Tongue (tissue), 2 donors: ENCODE data around the gene TSPO. TPM values are rescaled to one million over a fixed set of nuclear protein-coding genes. Genes with fewer than 3 reads are reported as not detected.

Experiments
- DNase-seq: peaks from one replicate; pipeline ENCODE4 v3.0.0-alpha.2; 2015
- total RNA-seq: library from RNA; depleted of rRNA; stranded (reverse); fragments of >200 nt; gene quantifications from one replicate; pipeline ENCODE4 v1.2.3, GENCODE V29; 2014

TSPO gene
- total RNA-seq, 1 donor from 2014 or later = 179 TPM

DNA sequence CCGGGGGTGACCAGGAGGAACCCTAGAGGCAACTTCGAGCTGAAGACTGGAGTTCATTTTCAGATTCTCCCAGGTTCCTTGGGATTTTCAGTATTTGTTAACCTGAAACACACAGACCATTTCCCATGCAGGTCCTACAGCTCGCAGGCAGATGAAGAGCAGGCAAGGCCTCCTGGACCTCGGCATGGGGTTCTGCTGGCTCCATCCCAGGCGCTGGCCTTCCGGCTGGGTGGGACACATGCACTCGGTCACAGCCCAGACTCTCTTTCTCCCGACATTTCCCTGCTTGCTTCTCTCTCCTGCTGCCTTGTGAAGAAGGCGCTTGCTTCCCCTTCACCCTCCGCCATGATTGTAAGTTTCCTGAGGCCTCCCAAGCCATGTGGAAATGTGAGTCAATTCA lies 51.0 kb downstream of the TSPO start:
- no peak for DNase-seq

- DNase-seq = no peak
Measured at GRCh38 chr22:43202756-43203410, 51.5 kb downstream of the TSPO start.

DNA sequence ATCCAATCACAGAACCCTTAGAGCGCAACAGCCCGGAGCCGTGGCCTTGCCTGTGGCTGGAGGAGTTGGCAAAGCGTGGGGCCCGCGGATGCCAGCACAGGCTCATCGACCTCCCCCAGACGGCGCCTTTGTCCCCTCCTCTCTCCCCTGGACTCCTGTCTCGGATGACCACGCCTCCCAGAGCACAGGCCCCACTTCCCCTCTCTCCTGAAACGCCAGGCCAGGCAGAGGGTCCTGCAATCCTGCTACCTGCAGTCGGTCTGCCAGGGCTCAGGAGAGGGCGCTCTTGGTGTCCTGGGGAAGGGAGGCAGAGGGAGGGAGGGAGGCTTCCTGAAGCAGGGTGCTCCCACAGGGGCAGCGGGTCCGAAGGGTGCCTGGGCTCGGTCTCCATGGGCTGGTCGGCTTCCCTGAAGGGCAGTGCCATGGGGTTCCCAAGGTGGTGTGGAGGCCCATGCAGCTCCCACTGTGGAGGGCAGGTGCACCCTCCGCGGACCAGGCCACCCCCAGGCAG lies 52.2 kb downstream of the TSPO start:
- no peak for DNase-seq

DNA sequence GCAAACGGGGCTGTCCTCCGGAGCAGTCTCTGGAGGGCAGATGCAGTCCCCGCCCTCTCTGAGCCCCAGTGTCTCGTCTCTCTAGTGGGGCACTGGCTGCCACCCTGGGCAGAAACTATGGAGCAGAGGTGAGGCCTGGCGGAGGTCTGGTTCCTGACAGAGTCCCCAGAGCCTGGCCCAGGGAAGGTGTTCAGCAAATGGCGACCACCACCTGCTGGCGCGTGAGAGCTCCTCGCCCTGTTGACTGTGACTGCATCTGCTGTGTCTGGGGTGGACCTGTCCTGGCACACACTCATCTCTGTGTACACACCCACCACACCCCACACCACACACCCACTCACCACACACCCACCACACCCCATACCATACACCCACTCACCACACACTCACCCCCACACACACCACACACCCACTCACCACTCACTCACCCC lies 53.9 kb downstream of the TSPO start:
- DNase-seq = no peak

DNA sequence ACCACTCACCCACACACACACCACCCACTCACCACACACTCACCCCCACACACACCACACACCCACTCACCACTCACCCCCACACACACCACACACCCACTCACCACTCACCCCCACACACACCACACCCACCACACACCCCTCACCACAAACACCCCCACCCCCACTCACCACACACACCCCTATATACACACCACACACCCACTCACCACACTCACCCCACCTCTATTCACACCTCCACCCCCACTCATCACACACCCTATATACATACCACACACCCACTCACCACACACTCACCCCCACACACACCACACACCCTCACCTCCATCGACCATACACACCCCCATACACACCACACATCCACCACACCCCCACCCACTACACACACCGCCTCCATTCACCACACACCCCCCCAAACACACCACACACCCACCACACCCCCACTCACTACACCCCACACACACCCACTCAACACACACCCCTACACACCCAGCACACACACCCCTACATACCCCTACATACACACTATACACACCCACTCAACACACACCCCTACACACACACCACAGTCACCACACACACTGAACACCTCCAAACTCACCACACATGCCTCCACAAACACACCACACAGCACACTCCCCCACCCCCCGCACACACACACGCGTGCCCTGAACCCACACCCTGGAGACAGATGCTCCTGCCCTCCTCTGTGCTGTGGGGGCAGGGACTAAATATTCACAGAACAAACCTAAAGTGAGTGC lies 54.6 kb downstream of the TSPO start:
- DNase-seq = no peak

GRCh38 chr22:43206509-43207161 lies 55.3 kb downstream of the TSPO start:
- DNase-seq = no peak

GRCh38 chr22:43207386-43207785 lies 56.0 kb downstream of the TSPO start:
- DNase-seq = no peak

GRCh38 chr22:43207849-43208702 lies 56.7 kb downstream of the TSPO start:
- no peak for DNase-seq

GRCh38 chr22:43208703-43209522 lies 57.6 kb downstream of the TSPO start:
- no peak for DNase-seq

GRCh38 chr22:43209523-43209890 lies 58.1 kb downstream of the TSPO start:
- DNase-seq = no peak

GRCh38 chr22:43209971-43210370 lies 58.6 kb downstream of the TSPO start:
- DNase-seq = no peak

DNA sequence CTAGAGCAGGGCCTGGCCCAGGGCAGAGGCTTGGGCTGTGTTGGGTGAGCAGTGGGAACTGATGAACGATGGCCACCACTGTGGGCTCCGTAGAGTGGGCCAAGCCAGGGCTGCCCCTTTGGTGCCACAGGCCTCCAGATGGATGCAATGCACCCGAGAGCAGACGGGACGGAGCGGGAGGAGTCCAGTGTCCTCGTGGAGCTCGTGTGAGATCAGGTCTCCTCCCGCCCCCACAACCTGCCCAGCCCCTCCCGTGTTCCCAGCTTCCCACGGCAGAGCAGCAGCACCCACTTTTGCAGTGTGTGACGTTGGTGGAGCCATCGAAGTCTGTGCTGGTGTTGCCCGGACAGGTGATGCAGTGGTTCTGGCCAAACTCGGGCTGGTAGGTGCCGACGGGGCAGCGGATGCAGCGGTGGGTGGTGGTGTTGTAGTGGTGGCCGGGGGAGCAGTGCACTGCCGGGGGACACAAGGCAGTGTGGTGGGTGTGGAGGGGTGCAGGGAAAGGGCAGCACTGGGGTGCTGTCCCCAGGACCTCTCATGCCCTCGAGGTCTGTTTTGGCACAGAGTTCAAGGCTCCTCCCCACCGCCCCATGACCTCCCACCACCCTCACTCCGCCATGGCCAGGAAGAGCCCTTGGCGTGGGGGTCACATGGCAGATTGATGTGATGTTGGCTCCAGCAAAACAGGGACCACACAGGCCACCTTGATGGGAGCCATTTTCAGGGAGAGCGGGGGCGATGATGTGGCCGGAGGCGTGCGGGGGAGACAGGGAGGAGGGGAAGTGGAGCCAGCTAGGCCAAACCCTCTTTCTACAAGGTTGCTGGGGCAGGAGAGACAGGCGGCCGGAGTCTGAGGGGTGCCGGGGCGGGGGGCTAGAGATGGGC lies 59.5 kb downstream of the TSPO start:
- DNase-seq = no peak

DNA sequence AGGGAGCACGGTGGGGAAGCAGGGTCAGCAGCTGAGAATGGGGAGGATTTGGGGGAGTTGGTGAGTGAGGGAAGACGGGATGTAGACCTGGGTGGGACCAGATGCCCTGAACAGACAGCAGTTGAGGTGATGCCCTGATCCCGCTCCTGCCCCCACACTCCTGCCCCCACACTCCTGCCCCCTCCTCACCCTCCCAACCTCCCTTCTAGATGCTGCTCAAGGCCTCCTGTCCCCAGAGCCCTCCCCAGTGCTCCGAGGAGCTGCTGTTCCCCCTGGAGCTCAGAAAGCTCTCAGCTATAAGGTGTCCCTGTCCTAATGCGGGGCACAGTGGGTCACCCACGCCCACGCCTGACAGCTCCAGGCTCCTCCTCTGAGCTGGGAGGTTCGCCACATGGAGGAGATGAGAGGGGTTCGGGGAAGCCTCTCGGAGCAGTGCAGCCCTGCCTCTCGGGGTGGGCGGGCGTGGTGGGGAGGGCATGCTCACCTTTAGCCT lies 60.6 kb downstream of the TSPO start:
- DNase-seq = no peak

- DNase-seq = no peak
Measured at GRCh38 chr22:43212434-43212952, 61.1 kb downstream of the TSPO start.

Other genes with a start within 250 kb of the TSPO start
- gene PACSIN2, start 136.4 kb upstream of the TSPO start, total RNA-seq = 49.1 TPM
- 7.9 TPM for gene TTLL1, start 62.2 kb upstream of the TSPO start, total RNA-seq
- 1.0 TPM for gene BIK, start 40.8 kb upstream of the TSPO start, total RNA-seq
- gene MCAT, start 8.2 kb upstream of the TSPO start, total RNA-seq = 9.0 TPM
- gene TTLL12, start 35.6 kb downstream of the TSPO start, total RNA-seq = 23.6 TPM
- gene SCUBE1, start 191.8 kb downstream of the TSPO start, total RNA-seq = 0.41 TPM